MCF 10A (cell line): ENCODE results near the gene ASPSCR1. TPM values are rescaled to one million over a fixed set of nuclear protein-coding genes. Genes with fewer than 3 reads are reported as not detected.

Source experiments
- BruUV-seq: library from RNA; stranded (reverse); fragments of 400-500 nt; replicated peaks from 2 replicates; lab custom pipeline; 2021; lab: Mats Ljungman, UMichigan
- CTCF ChIA-PET: fragments of 300-600 bp; sonication (Branson Sonifier 250); formaldehyde crosslinking; extraction: SDS; loops from one replicate; lab custom pipeline; 2021; ENCODE audit warnings: antibody characterized with exemption, inconsistent platforms; lab: Yijun Ruan, JAX
- POLR2A ChIA-PET: fragments of 300-600, 350-650 bp; sonication (Branson Sonifier 250); formaldehyde crosslinking; extraction: SDS; loops from one replicate; lab custom pipeline; 2020; ENCODE audit warnings: antibody characterized with exemption, inconsistent platforms; lab: Yijun Ruan, JAX
- DNase-seq: peaks from one replicate; pipeline ENCODE4 v3.0.0-alpha.2; 2018; ENCODE audit not compliant: unreplicated experiment
- H3K27ac Mint-ChIP-seq: one replicate; pipeline ENCODE4 v1.8.0; 2022; ENCODE audit warnings: mild to moderate bottlenecking, low read depth, mixed read lengths; ENCODE audit not compliant: unreplicated experiment
- H3K27me3 Mint-ChIP-seq: one replicate; pipeline ENCODE4 v1.8.0; 2022; ENCODE audit warnings: mixed read lengths; ENCODE audit not compliant: insufficient read depth, unreplicated experiment
- H3K36me3 Mint-ChIP-seq: one replicate; pipeline ENCODE4 v1.8.0; 2022; ENCODE audit warnings: mild to moderate bottlenecking, moderate library complexity, mixed read lengths; ENCODE audit not compliant: insufficient read depth, unreplicated experiment
- H3K4me1 Mint-ChIP-seq: one replicate; pipeline ENCODE4 v1.8.0; 2022; ENCODE audit warnings: mixed read lengths; ENCODE audit not compliant: insufficient read depth, unreplicated experiment
- H3K4me3 Mint-ChIP-seq: one replicate; pipeline ENCODE4 v1.8.0; 2022; ENCODE audit warnings: mild to moderate bottlenecking, moderate library complexity, mixed read lengths; ENCODE audit not compliant: unreplicated experiment
- H3K9me3 Mint-ChIP-seq: one replicate; pipeline ENCODE4 v1.8.0; 2022; ENCODE audit warnings: mixed read lengths; ENCODE audit not compliant: unreplicated experiment
- CTCF ChIP-seq: fragments of 200-600 bp; IDR thresholded peaks from one replicate; pipeline ENCODE4 v1.8.0; 2022; ENCODE audit warnings: antibody characterized with exemption, mild to moderate bottlenecking; ENCODE audit not compliant: unreplicated experiment
- intact Hi-C: fragments of 100-400 bp; cut with micrococcal nuclease; formaldehyde crosslinking; loops from 2 replicates; pipeline ENCODE4 v1.14.1; 2022
- total RNA-seq: library from RNA; stranded (reverse); gene quantifications from 2 replicates; pipeline ENCODE4 v1.2.3, GENCODE V29; 2022

Gene ASPSCR1
- total RNA-seq, 1 experiment from 2014 or later: 29.7 TPM

DNA sequence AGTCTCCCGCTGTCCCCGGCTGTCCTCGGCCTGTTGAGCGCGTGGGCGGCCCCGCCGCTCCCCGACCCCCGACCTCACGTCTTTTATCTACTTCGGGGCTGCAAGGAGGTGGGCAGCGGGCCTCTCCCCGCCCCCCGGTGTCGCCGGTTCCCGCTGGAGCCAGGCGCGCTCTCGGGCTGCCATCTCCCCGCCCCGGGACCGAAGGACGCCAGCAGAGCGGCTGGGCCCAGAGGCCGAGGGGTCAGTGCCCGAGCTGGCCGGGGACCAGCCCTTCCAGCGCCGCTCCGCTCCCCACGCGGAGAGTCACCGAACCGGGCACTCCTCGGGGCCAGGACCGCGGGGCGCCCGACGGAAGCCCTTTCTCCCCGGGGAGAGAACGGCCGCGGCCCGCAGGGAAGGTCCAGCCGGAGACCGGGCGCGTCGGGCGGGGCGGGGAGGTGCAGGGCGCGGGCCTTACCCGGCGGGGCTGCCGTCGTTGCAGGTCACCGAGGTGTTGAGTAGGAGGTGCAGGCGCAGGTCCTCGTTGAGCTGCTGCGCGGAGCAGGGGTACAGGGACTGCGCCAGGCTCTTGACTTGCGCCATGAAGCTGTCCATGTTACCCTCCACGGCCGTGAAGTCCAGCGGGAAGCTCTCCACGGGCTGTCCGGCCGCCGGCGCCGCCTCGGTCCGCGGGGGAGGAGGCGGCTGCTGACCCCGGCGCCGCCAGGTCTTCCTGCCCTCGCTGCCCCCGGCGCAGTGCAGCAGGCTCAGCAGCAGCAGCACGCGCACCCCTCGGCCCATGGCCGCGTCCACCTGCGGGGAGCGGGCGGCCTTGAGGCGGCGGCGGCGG lies 17.1 kb upstream of the ASPSCR1 start:
- BruUV-seq: no TSS peak
- Mint-ChIP-seq H3K27me3 (peaks cover 9% of the 10 kb centered on the region), H3K27ac (no peak overlapping the region), H3K9me3 (no peaks in the 10 kb centered on the region), H3K36me3 (no peaks in the 10 kb centered on the region), H3K4me3 (no peak overlapping the region), H3K4me1 (peaks cover 10% of the 10 kb centered on the region)
- ChIA-PET CTCF (interaction anchor here (0.6 to 2.3 kb wide), 22 partner anchors 10 to 270 kb away, joined by 3 to 74 read pairs (median 5); partner anchors contain the start of genes CENPX, DUS1L and LRRC45), POLR2A (interaction anchor here (0.9 to 1.8 kb wide), 7 partner anchors 31 to 106 kb away, joined by 3 to 35 read pairs (median 7); partner anchors contain the start of genes CENPX and LRRC45)
- DNase-seq: no peak
- intact Hi-C loops: no loop called here
- no peak for TF ChIP-seq CTCF

GRCh38 chr17:81961087-81961511 lies 16.3 kb upstream of the ASPSCR1 start, which contains the start of gene NOTUM:
Gene NOTUM, minus strand, starts transcription at chr17:81961187. Its CDS starts 278 bp downstream, at chr17:81960909.
- ChIA-PET POLR2A (interaction anchor here (1.8 kb wide), 1 partner anchor 69 kb away, joined by 4 read pairs; no protein-coding TSS in a partner anchor), CTCF (interaction anchor here (0.6 to 2.3 kb wide), 7 partner anchors 31 to 91 kb away, joined by 3 to 74 read pairs (median 5); partner anchors contain the start of genes CENPX and LRRC45)
- Mint-ChIP-seq H3K27me3 (peaks cover 9% of the 10 kb centered on the region), H3K27ac (no peak within 1 kb of the TSS), H3K9me3 (no peaks in the 10 kb centered on the region), H3K4me3 (no peak within 1 kb of the TSS), H3K36me3 (no peaks in the 10 kb centered on the region), H3K4me1 (peaks cover 10% of the 10 kb centered on the region)
- no peak for TF ChIP-seq CTCF
- intact Hi-C loops: no loop called here
- DNase-seq: no peak
- no TSS peak for BruUV-seq

GRCh38 chr17:81961521-81962498 lies 15.6 kb upstream of the ASPSCR1 start:
- no peak for DNase-seq
- ChIA-PET CTCF (interaction anchor here (1.5 to 1.6 kb wide), 2 partner anchors 49 to 60 kb away, joined by 5 to 9 read pairs; no protein-coding TSS in a partner anchor), POLR2A (no interaction called here)
- intact Hi-C loops: no loop called here
- H3K27ac Mint-ChIP-seq: no peak overlapping the region
- H3K4me1 Mint-ChIP-seq: peaks cover 10% of the 10 kb centered on the region
- H3K27me3 Mint-ChIP-seq: peaks cover 9% of the 10 kb centered on the region
- no peak for TF ChIP-seq CTCF
- no peaks in the 10 kb centered on the region for H3K36me3 Mint-ChIP-seq
- no peak overlapping the region for H3K4me3 Mint-ChIP-seq
- H3K9me3 Mint-ChIP-seq: no peaks in the 10 kb centered on the region
- BruUV-seq: no TSS peak
